ENCODE measurements around the gene CORO1C. TPM values are rescaled to one million over a fixed set of nuclear protein-coding genes. Genes with fewer than 3 reads are reported as not detected.

The CORO1C gene
- total RNA-seq, 1 experiment from 2014 or later, result 138 TPM

DNA sequence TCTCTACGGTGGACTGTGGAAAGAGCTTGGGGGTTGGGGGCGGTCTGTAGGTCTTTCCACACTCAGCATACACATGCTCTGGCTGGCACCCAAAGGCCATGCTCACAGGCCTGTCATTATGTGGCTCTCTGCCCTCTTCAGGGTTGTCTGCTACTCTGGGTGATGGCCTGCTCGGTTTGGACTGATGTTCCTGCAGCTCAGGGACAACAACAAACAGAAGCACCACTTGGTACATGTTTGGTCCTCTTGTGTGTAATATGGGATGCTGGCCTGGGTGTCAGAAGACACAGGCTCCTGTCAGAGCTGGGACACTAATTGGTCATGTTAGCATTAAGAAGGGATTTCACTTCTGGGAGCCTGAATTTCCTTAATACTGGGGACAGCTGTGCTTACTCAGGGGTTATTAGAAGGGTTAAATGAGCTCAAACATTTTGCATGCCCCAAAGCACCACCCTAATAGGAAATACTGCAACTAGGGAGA, 64.9 kb downstream of the CORO1C start:
- Histone ChIP-seq H4K20me1 (ENCODE audit: insufficient read depth) (no peaks in the 10 kb centered on the region), H3K9me3 (ENCODE audit: control insufficient read depth in 1 of 2, insufficient read depth in 1 of 2, low read depth in 1 of 2, low read length in 2 of 2) (no peaks in the 10 kb centered on the region), H3K36me3 (ENCODE audit: control insufficient read depth in 1 of 2, insufficient read depth in 2 of 2, low read length in 2 of 2) (no peaks in the 10 kb centered on the region), H3K4me1 (ENCODE audit: control insufficient read depth in 1 of 2, insufficient read depth in 2 of 2, low read length in 2 of 2) (peaks cover 8 to 20% of the 10 kb centered on the region in 2 experiments), H3K4me3 (replicated peaks in 1 of 2; ENCODE audit: low read depth in 1 of 2, low read length in 2 of 2) (no peak overlapping the region), H3K27ac (ENCODE audit: low read depth, low read length) (no peak overlapping the region), H3K9ac (ENCODE audit: low read length) (no peak overlapping the region), H3K79me2 (ENCODE audit: insufficient read depth, low read length) (peaks cover 45% of the 10 kb centered on the region), H3K27me3 (ENCODE audit: insufficient read depth, low read length) (no peaks in the 10 kb centered on the region), H3K9me2 (ENCODE audit: insufficient read depth) (no peaks in the 10 kb centered on the region), H2AFZ (ENCODE audit: low read depth, low read length, poor library complexity, severe bottlenecking) (no peak overlapping the region), H3K4me2 (ENCODE audit: low read length) (no peak overlapping the region)
- intact Hi-C loops (cut with micrococcal nuclease), result loop anchor here (5.0 kb wide), 1 partner anchor 66 kb away; the partner anchor contains the start of gene CORO1C
- TF ChIP-seq, protein P1, sequence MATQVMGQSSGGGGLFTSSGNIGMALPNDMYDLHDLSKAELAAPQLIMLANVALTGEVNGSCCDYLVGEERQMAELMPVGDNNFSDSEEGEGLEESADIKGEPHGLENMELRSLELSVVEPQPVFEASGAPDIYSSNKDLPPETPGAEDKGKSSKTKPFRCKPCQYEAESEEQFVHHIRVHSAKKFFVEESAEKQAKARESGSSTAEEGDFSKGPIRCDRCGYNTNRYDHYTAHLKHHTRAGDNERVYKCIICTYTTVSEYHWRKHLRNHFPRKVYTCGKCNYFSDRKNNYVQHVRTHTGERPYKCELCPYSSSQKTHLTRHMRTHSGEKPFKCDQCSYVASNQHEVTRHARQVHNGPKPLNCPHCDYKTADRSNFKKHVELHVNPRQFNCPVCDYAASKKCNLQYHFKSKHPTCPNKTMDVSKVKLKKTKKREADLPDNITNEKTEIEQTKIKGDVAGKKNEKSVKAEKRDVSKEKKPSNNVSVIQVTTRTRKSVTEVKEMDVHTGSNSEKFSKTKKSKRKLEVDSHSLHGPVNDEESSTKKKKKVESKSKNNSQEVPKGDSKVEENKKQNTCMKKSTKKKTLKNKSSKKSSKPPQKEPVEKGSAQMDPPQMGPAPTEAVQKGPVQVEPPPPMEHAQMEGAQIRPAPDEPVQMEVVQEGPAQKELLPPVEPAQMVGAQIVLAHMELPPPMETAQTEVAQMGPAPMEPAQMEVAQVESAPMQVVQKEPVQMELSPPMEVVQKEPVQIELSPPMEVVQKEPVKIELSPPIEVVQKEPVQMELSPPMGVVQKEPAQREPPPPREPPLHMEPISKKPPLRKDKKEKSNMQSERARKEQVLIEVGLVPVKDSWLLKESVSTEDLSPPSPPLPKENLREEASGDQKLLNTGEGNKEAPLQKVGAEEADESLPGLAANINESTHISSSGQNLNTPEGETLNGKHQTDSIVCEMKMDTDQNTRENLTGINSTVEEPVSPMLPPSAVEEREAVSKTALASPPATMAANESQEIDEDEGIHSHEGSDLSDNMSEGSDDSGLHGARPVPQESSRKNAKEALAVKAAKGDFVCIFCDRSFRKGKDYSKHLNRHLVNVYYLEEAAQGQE (IDR thresholded peaks at IDR 0.05; ENCODE audit: low read depth), result no peak
- TF ChIP-seq SIN3A (IDR thresholded peaks at IDR 0.05; ENCODE audit: low read depth) (no peak), POLR2AphosphoS5 (IDR thresholded peaks at IDR 0.05; ENCODE audit: low read depth, low read length) (no peak), ZFX (IDR thresholded peaks at IDR 0.05) (no peak), EZH2 (IDR thresholded peaks at IDR 0.05) (no peak), CEBPB (IDR thresholded peaks at IDR 0.05; ENCODE audit: low read depth) (no peak), RAD21 (IDR thresholded peaks at IDR 0.05; ENCODE audit: low read depth) (no peak), EGR1 (IDR thresholded peaks at IDR 0.05; ENCODE audit: low read depth) (no peak), SP1 (IDR thresholded peaks at IDR 0.05; ENCODE audit: low read depth) (no peak), FOSL1 (IDR thresholded peaks at IDR 0.05; ENCODE audit: low read depth) (no peak), CBX3 (IDR thresholded peaks at IDR 0.05; ENCODE audit: low read depth) (no peak), ZNF274 (IDR thresholded peaks at IDR 0.05; ENCODE audit: low read depth, low read length) (no peak), POLR2A (IDR thresholded peaks at IDR 0.05; ENCODE audit: borderline replicate concordance, extremely low read depth, insufficient read depth, insufficient read length) (no peak), YY1 (IDR thresholded peaks at IDR 0.05; ENCODE audit: extremely low read depth, insufficient replicate concordance, low read depth, low read length) (no peak)
- TF ChIP-seq, protein P2, sequence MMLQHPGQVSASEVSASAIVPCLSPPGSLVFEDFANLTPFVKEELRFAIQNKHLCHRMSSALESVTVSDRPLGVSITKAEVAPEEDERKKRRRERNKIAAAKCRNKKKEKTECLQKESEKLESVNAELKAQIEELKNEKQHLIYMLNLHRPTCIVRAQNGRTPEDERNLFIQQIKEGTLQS (IDR thresholded peaks at IDR 0.05), result no peak
- TF ChIP-seq, protein P3, sequence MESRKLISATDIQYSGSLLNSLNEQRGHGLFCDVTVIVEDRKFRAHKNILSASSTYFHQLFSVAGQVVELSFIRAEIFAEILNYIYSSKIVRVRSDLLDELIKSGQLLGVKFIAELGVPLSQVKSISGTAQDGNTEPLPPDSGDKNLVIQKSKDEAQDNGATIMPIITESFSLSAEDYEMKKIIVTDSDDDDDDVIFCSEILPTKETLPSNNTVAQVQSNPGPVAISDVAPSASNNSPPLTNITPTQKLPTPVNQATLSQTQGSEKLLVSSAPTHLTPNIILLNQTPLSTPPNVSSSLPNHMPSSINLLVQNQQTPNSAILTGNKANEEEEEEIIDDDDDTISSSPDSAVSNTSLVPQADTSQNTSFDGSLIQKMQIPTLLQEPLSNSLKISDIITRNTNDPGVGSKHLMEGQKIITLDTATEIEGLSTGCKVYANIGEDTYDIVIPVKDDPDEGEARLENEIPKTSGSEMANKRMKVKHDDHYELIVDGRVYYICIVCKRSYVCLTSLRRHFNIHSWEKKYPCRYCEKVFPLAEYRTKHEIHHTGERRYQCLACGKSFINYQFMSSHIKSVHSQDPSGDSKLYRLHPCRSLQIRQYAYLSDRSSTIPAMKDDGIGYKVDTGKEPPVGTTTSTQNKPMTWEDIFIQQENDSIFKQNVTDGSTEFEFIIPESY (IDR thresholded peaks at IDR 0.05; ENCODE audit: extremely low read depth, insufficient replicate concordance, low read length), result no peak
- TF ChIP-seq, protein P4, sequence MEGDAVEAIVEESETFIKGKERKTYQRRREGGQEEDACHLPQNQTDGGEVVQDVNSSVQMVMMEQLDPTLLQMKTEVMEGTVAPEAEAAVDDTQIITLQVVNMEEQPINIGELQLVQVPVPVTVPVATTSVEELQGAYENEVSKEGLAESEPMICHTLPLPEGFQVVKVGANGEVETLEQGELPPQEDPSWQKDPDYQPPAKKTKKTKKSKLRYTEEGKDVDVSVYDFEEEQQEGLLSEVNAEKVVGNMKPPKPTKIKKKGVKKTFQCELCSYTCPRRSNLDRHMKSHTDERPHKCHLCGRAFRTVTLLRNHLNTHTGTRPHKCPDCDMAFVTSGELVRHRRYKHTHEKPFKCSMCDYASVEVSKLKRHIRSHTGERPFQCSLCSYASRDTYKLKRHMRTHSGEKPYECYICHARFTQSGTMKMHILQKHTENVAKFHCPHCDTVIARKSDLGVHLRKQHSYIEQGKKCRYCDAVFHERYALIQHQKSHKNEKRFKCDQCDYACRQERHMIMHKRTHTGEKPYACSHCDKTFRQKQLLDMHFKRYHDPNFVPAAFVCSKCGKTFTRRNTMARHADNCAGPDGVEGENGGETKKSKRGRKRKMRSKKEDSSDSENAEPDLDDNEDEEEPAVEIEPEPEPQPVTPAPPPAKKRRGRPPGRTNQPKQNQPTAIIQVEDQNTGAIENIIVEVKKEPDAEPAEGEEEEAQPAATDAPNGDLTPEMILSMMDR (IDR thresholded peaks at IDR 0.05 in 2 of 3, conservative IDR thresholded peaks at IDR 0.05 in 1 of 3; ENCODE audit: borderline replicate concordance in 1 of 3, insufficient read depth in 1 of 3, low read depth in 2 of 3, low read length in 2 of 3), result no peak
- ChIA-PET RAD21 (ENCODE audit: low non-redundant PET in 1 of 2, low total read pairs in 2 of 2, uncharacterized antibody in 2 of 2, unreplicated experiment in 2 of 2) (no interaction called here), CTCF (interaction anchor here (0.7 to 1.6 kb wide), 3 partner anchors 134 to 284 kb away, joined by 3 to 9 read pairs (median 5); no protein-coding TSS in a partner anchor), POLR2A (no interaction called here)
- ATAC-seq (no peak), DNase-seq (ENCODE audit: low read depth, low spot score) (no peak)
- no TSS peak for BruUV-seq (replicated peaks)

All from HCT116 (cell line).